Esophagus muscularis mucosa (tissue), 4 donors: ENCODE results near the gene EIF2S3. TPM values are rescaled to one million over a fixed set of nuclear protein-coding genes. Genes with fewer than 3 reads are reported as not detected.
"Not testable (repeated sequence)": the region's sequence is repeated elsewhere in the genome, so short reads cannot be mapped to it uniquely, and the experiment has no call there.

Source experiments
- DNase-seq: peaks from one replicate; pipeline ENCODE4 v3.0.0-alpha.2; 2017; ENCODE audit errors: extremely low spot score
- H3K27ac ChIP-seq, 4 donors: fragments of 200-600 bp; sonication (generic); replicated peaks in 1 of 4; 1 replicate in 3 of 4; 2 replicates in 1 of 4; pipeline ENCODE4 v1.5.1; 2016 to 2019; ENCODE audit warnings: mild to moderate bottlenecking in 1 of 4
- H3K27me3 ChIP-seq, 4 donors: fragments of 200-600 bp; sonication (generic); one replicate each; pipeline versions ENCODE4 v1.5.1 to v1.6.0; 2016 to 2019
- H3K36me3 ChIP-seq, 4 donors: fragments of 200-600 bp; sonication (generic); one replicate each; pipeline ENCODE4 v1.5.1; 2016 to 2019
- H3K4me1 ChIP-seq, 4 donors: fragments of 200-600 bp; sonication (generic); one replicate each; pipeline ENCODE4 v1.5.1; 2016 to 2019
- H3K4me3 ChIP-seq, 4 donors: fragments of 200-600 bp; sonication (generic); 1 replicate in 2 of 4; 2 replicates in 2 of 4; pipeline ENCODE4 v1.5.1; 2016 to 2019; ENCODE audit warnings: mild to moderate bottlenecking in 4 of 4, moderate library complexity in 1 of 4
- H3K9me3 ChIP-seq, 4 donors: fragments of 200-600 bp; sonication (generic); 1 replicate in 3 of 4; 2 replicates in 1 of 4; pipeline ENCODE4 v1.5.1; 2016 to 2019
- EP300 ChIP-seq: sonication (generic); formaldehyde crosslinking; IDR thresholded peaks from one replicate; pipeline ENCODE4 v1.6.1; 2017; ENCODE audit warnings: antibody characterized with exemption
- POLR2A ChIP-seq: fragments of 450-650 bp; IDR thresholded peaks from one replicate; pipeline ENCODE4 v1.6.1; 2017; ENCODE audit warnings: antibody characterized with exemption, moderate library complexity, mild to moderate bottlenecking, low read depth
- POLR2AphosphoS5 ChIP-seq, 2 donors: sonication (generic); formaldehyde crosslinking; IDR thresholded peaks; one replicate each; pipeline ENCODE4 v1.6.1; 2017; ENCODE audit warnings: antibody characterized with exemption in 2 of 2
- WGBS: methylation state at CpG from one replicate; pipeline ENCODE4 v1.1.5; 2018; 5-methylcytosine and 5-hydroxymethylcytosine counted together
- intact Hi-C: fragments of 100-400 bp; cut with DNase I; formaldehyde crosslinking; loops from one replicate; pipeline ENCODE4 v1.15.1; 2023
- total RNA-seq, 4 donors: library from RNA; depleted of rRNA; stranded (reverse); fragments of >200 nt; gene quantifications; one replicate each; pipeline versions ENCODE4 v1.1.0 to v1.2.1, GENCODE V29; 2016
- TF ChIP-seq, protein P1 (sequence below), 3 experiments: fragments of 200-600 bp in 2 of 3; fragments of 450-650 bp in 1 of 3; sonication (generic) in 2 of 3; IDR thresholded peaks; one replicate each; pipeline ENCODE4 v1.5.1; 2017 to 2019; ENCODE audit warnings: antibody characterized with exemption in 3 of 3, mild to moderate bottlenecking in 2 of 3, moderate library complexity in 1 of 3

Gene EIF2S3
- total RNA-seq, 4 donors from 2014 or later: 116 to 159 (median 126) TPM

DNA sequence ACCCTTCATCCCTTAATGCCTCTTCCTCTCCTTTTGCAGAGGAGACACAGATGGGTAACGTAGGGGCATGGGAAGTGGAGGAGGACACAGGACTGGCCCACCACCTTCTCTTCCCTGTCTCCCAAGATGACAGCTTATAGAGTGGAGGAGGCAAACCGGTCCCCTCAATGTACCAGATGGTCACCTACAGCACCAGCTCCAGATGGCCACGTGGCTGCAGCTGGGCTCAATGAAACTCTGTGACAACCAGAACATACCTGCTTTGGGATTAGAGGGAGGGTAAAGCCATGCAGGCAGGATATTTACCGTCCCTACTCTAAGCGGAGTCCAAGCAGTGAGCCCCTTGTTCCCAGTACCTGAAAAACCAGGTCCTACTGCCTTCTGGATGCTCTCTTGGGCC, 20.3 kb upstream of the EIF2S3 start:
- intact Hi-C loops: no loop called here
- H3K36me3 ChIP-seq: no peaks in the 10 kb centered on the region
- H3K9me3 ChIP-seq: no peaks in the 10 kb centered on the region
- TF ChIP-seq POLR2AphosphoS5 (IDR thresholded peaks at IDR 0.05) (no peak), EP300 (no peak), POLR2A (no peak)
- TF ChIP-seq, protein P1, sequence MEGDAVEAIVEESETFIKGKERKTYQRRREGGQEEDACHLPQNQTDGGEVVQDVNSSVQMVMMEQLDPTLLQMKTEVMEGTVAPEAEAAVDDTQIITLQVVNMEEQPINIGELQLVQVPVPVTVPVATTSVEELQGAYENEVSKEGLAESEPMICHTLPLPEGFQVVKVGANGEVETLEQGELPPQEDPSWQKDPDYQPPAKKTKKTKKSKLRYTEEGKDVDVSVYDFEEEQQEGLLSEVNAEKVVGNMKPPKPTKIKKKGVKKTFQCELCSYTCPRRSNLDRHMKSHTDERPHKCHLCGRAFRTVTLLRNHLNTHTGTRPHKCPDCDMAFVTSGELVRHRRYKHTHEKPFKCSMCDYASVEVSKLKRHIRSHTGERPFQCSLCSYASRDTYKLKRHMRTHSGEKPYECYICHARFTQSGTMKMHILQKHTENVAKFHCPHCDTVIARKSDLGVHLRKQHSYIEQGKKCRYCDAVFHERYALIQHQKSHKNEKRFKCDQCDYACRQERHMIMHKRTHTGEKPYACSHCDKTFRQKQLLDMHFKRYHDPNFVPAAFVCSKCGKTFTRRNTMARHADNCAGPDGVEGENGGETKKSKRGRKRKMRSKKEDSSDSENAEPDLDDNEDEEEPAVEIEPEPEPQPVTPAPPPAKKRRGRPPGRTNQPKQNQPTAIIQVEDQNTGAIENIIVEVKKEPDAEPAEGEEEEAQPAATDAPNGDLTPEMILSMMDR (IDR thresholded peaks at IDR 0.05): no peak
- no peaks in the 10 kb centered on the region for H3K4me1 ChIP-seq
- no peak overlapping the region for H3K4me3 ChIP-seq
- DNase-seq: no peak
- WGBS: 65% methylated on average over 5 of the region's 5 CpGs
- H3K27ac ChIP-seq: no peak overlapping the region
- no peaks in the 10 kb centered on the region for H3K27me3 ChIP-seq

DNA sequence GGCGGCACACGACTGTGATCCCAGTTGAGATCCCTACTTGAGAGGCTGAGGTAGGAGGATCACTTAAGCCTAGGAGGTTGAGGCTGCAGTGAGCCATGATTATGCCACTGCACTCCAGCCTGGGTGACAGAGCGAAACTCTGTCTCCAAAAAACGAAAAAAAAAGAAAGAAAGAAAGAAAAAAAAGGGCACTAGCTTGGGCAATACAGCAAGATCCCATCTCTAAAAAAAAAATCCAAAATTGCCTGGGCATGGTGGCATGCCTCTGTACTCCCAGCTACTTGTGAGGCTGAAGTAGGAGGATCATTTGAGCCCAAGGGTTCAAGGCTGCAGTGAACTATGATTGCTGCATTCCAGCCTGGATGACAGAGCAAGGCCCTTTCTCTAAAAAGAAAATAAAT, 17.0 kb upstream of the EIF2S3 start:
- DNase-seq: no peak
- no peaks in the 10 kb centered on the region for H3K9me3 ChIP-seq
- H3K36me3 ChIP-seq: no peaks in the 10 kb centered on the region
- intact Hi-C loops: no loop called here
- H3K4me1 ChIP-seq: no peaks in the 10 kb centered on the region
- WGBS: 67% methylated on average over 4 of the region's 4 CpGs
- H3K27me3 ChIP-seq: peaks cover 0 to 4% (median 0%) of the 10 kb centered on the region in 4 donors
- no peak overlapping the region for H3K4me3 ChIP-seq
- H3K27ac ChIP-seq: no peak overlapping the region
- TF ChIP-seq EP300 (no peak), POLR2A (no peak), POLR2AphosphoS5 (IDR thresholded peaks at IDR 0.05) (no peak)
- TF ChIP-seq, protein P1 (IDR thresholded peaks at IDR 0.05): no peak

DNA sequence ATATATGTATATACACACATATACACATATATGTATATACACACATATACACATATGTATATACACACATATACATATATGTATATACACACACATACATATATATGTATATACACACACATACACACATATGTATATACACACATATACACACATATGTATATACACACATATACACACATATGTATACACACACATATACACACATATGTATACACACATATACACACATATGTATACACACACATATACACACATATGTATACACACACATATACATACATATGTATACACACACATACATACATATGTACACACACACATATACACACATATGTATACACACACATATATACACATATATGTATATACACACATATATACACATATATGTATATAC, 8.7 kb upstream of the EIF2S3 start:
- H3K4me1 ChIP-seq, H3K36me3 ChIP-seq, H3K27me3 ChIP-seq, DNase-seq, H3K9me3 ChIP-seq, H3K27ac ChIP-seq, intact Hi-C loops, H3K4me3 ChIP-seq: not testable (repeated sequence)

DNA sequence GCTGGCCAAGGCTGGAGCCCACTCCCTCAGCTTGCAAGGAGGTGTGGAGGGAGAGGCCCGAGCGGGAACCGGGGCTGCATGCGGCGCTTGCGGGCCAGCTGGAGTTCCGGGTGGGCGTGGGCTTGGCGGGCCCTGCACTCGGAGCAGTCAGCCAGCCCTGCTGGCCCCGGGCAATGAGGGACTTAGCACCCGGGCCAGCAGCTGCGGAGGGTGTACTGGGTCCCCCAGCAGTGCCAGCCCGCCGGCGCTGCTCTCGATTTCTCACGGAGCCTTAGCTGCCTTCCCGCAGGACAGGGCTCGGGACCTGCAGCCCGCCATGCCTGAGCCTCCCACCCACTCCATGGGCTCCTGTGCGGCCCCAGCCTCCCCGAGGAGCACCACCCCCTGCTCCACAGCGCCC, 5.1 kb upstream of the EIF2S3 start:
- intact Hi-C loops: loop anchor here (10.0 kb wide), 1 partner anchor 105 kb away; no protein-coding TSS in a partner anchor
- H3K4me1 ChIP-seq, H3K9me3 ChIP-seq, DNase-seq, H3K27ac ChIP-seq, H3K36me3 ChIP-seq, H3K4me3 ChIP-seq, H3K27me3 ChIP-seq: not testable (repeated sequence)
- 89% methylated on average over 23 of the region's 24 CpGs for WGBS

DNA sequence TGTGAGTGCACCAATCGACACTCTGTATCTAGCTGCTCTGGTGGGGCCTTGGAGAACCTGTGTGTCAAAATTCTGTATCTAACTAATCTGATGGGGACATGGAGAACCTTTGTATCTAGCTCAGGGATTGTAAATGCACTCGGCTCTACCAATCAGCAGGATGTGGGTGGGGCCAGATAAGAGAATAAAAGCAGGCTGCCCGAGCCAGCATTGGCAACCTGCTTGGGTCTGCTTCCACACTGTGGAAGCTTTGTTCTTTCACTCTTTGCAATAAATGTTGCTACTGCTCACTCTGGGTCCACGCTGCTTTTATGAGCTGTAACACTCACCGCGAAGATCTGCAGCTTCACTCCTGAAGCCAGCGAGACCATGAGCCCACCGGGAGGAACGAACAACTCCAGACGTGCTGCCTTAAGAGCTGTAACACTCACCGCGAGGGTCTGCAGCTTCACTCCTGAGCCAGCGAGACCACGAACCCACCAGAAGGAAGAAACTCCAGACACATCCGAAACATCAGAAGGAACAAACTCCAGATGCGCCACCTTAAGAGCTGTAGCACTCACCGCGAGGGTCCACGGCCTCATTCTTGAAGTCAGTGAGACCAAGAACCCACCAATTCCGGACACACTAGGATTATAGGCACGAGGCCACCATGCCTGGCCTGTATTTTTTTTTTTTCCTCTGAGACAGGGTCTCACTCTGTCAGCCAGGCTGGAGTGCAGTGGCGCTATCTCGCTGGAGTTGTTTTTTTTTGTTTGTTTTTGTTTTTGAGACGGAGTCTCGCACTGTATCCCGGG, 4.0 kb upstream of the EIF2S3 start:
- 86% methylated on average over 15 of the region's 26 CpGs for WGBS
- H3K4me1 ChIP-seq, H3K27ac ChIP-seq, H3K9me3 ChIP-seq, H3K36me3 ChIP-seq, H3K4me3 ChIP-seq, H3K27me3 ChIP-seq, DNase-seq: not testable (repeated sequence)
- intact Hi-C loops: loop anchor here (10.0 kb wide), 1 partner anchor 104 kb away; no protein-coding TSS in a partner anchor

DNA sequence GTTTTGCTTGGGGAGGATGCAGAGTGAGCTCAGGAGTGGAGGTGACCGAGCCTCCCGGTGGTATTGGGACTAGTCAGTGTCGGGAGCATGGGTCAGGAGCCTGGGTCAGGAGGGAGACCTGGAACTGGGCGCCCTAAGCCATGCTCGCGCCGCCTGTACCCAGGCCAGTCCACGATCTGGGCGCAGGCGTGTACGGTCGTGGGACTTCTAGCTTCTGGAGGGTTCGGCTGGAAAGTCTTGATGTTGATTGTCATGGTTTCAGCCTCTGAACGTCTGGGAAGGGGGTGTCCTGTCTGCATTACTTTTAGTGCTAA, 244 bp downstream of the EIF2S3 start:
- peaks cover 0 to 28% (median 16%) of the 10 kb centered on the region in 4 donors for H3K36me3 ChIP-seq
- no peaks in the 10 kb centered on the region for H3K9me3 ChIP-seq
- TF ChIP-seq POLR2A (no peak), EP300 (no peak), POLR2AphosphoS5 (IDR thresholded peaks at IDR 0.05) (no peak)
- TF ChIP-seq, protein P1 (IDR thresholded peaks at IDR 0.05): no peak
- H3K4me3 ChIP-seq: peak overlapping the region in 3 of 4 donors; percentile 69 to 87 (median 70)
- intact Hi-C loops: loop anchor here (2.0 to 10.0 kb wide), 2 partner anchors 100 to 146 kb away; partner anchors contain the start of gene CXorf58
- no peak for DNase-seq
- 0% methylated on average over 5 of the region's 14 CpGs for WGBS
- H3K27me3 ChIP-seq: no peaks in the 10 kb centered on the region
- peak overlapping the region; percentile 85 to 90 (median 89) for H3K27ac ChIP-seq
- peaks cover 0 to 6% (median 2%) of the 10 kb centered on the region in 4 donors for H3K4me1 ChIP-seq
